Keratinocyte (primary cell): ENCODE results near the gene CLK3. TPM values are rescaled to one million over a fixed set of nuclear protein-coding genes. Genes with fewer than 3 reads are reported as not detected.

Experiments used
- DNase-seq: peaks from one replicate; pipeline ENCODE4 v3.0.0-alpha.2; 2011; ENCODE audit warnings: low read depth, missing footprints, low spot score
- FAIRE-seq: peaks from 2 replicates; lab custom pipeline; 2011; peaks lifted over from hg19 to GRCh38; lab: Jason Lieb, UNC
- H2AFZ ChIP-seq: 2 replicates; pipeline ENCODE4 v1.6.0; 2012; ENCODE audit warnings: low read length, control low read depth, inconsistent platforms; ENCODE audit not compliant: control insufficient read depth
- H3K27ac ChIP-seq: 2 replicates; pipeline ENCODE4 v1.5.1; 2011; ENCODE audit warnings: low read length; ENCODE audit not compliant: control insufficient read depth, insufficient read depth
- H3K27me3 ChIP-seq: 3 replicates; pipeline ENCODE4 v1.6.0; 2011; ENCODE audit warnings: low read length; ENCODE audit not compliant: control insufficient read depth, insufficient read depth; ENCODE audit errors: extremely low read depth
- H3K36me3 ChIP-seq, 2 experiments: 2 replicates in 1 of 2; 3 replicates in 1 of 2; pipeline ENCODE4 v1.5.1; 2011; ENCODE audit warnings: low read length in 2 of 2, mild to moderate bottlenecking in 1 of 2; ENCODE audit not compliant: control insufficient read depth in 2 of 2, insufficient read depth in 2 of 2; ENCODE audit errors: extremely low read depth in 1 of 2
- H3K4me1 ChIP-seq: 3 replicates; pipeline ENCODE4 v1.5.1; 2011; ENCODE audit warnings: low read length; ENCODE audit not compliant: control insufficient read depth, insufficient read depth; ENCODE audit errors: extremely low read depth
- H3K4me2 ChIP-seq: 3 replicates; pipeline ENCODE4 v1.6.0; 2011; ENCODE audit warnings: low read depth, low read length; ENCODE audit not compliant: control insufficient read depth, insufficient read depth; ENCODE audit errors: extremely low read depth
- H3K4me3 ChIP-seq, 3 experiments: fragments of 200-600 bp in 1 of 3; sonication (generic) in 1 of 3; 2 replicates in 2 of 3; 3 replicates in 1 of 3; pipeline ENCODE4 v1.5.1; 2011 to 2016; ENCODE audit warnings: low read length in 3 of 3, mild to moderate bottlenecking in 3 of 3, control low read depth in 2 of 3, inconsistent platforms in 1 of 3, low read depth in 1 of 3, mixed read lengths in 1 of 3, mixed run types in 1 of 3, moderate library complexity in 1 of 3; ENCODE audit not compliant: control insufficient read depth in 2 of 3, insufficient read depth in 2 of 3; ENCODE audit errors: extremely low read depth in 1 of 3
- H3K79me2 ChIP-seq: 2 replicates; pipeline ENCODE4 v1.6.0; 2012; ENCODE audit warnings: low read length; ENCODE audit not compliant: control insufficient read depth, insufficient read depth
- H3K9ac ChIP-seq: 3 replicates; pipeline ENCODE4 v1.6.0; 2011; ENCODE audit warnings: low read length; ENCODE audit not compliant: control insufficient read depth, insufficient read depth; ENCODE audit errors: extremely low read depth
- H3K9me1 ChIP-seq: 3 replicates; pipeline ENCODE4 v1.6.0; 2011; ENCODE audit warnings: low read length; ENCODE audit not compliant: control insufficient read depth, insufficient read depth; ENCODE audit errors: extremely low read depth
- H3K9me3 ChIP-seq: 2 replicates; pipeline ENCODE4 v1.5.1; 2012; ENCODE audit warnings: low read depth, low read length; ENCODE audit not compliant: control insufficient read depth
- H4K20me1 ChIP-seq: 3 replicates; pipeline ENCODE4 v1.6.0; 2011; ENCODE audit warnings: low read length; ENCODE audit not compliant: control insufficient read depth, insufficient read depth; ENCODE audit errors: extremely low read depth
- EZH2 ChIP-seq: IDR thresholded peaks from one replicate; pipeline ENCODE4 v1.6.1; 2012; ENCODE audit warnings: inconsistent platforms, mild to moderate bottlenecking, low read length, moderate library complexity
- dilution Hi-C: fragments of 300-500 bp; cut with MboI; formaldehyde crosslinking; loops from one replicate; pipeline ENCODE4 v1.7.0; 2020; ENCODE audit warnings: low sequenced_read_pairs; ENCODE audit not compliant: extremely low pct_ligation_motif_present
- polyA plus RNA-seq, 5 experiments: library from polyadenylated mRNA; depleted of rRNA in 3 of 5; stranded (reverse) in 3 of 5; stranded (forward) in 1 of 5; unstranded in 1 of 5; fragments of >200 nt; gene quantifications; 1 replicate in 1 of 5; 2 replicates in 3 of 5; 3 replicates in 1 of 5; pipeline versions ENCODE4 v1.2.1 to v1.2.3, GENCODE V29; 2011 to 2012; ENCODE audit warnings: missing spikeins in 2 of 5, low read depth in 1 of 5, low replicate concordance in 1 of 5
- TF ChIP-seq, protein P1 (sequence below), 3 experiments: IDR thresholded peaks in 1 of 3; conservative IDR thresholded peaks in 1 of 3; optimal IDR thresholded peaks in 1 of 3; 2 replicates in 2 of 3; 3 replicates in 1 of 3; pipeline versions ENCODE3 to v1.5.1; 2011; ENCODE audit warnings: low read length in 3 of 3, mild to moderate bottlenecking in 3 of 3, moderate library complexity in 2 of 3, control low read depth in 1 of 3, inconsistent platforms in 1 of 3; ENCODE audit not compliant: insufficient read depth in 2 of 3; ENCODE audit errors: extremely low read depth in 1 of 3

The CLK3 gene
- polyA plus RNA-seq, 1 donor (not counting 4 experiments of a cell fraction or from before 2014, with no cell fraction given) = 61.2 TPM

DNA sequence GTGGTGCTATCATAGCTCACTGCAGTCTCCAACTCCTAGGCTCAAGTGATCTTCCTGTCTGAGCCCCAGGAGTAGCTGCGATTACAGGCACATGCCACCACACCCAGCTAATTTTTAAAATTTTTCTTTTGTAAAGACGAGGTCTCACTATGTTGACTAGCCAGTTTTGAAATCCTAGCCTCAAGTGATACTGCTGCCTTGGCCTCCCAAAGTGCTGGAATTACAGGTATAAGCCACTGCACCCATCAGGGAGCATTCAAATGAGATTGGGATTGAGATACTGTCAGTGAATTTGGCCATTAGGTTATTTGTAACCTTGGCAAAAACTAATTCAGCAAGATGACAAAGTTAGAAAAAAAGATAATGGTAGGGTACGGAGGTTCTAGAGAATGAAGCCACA is 58.5 kb downstream of the CLK3 start:
- H3K27ac ChIP-seq = no peak overlapping the region
- TF ChIP-seq EZH2 = no peak
- TF ChIP-seq, protein P1, sequence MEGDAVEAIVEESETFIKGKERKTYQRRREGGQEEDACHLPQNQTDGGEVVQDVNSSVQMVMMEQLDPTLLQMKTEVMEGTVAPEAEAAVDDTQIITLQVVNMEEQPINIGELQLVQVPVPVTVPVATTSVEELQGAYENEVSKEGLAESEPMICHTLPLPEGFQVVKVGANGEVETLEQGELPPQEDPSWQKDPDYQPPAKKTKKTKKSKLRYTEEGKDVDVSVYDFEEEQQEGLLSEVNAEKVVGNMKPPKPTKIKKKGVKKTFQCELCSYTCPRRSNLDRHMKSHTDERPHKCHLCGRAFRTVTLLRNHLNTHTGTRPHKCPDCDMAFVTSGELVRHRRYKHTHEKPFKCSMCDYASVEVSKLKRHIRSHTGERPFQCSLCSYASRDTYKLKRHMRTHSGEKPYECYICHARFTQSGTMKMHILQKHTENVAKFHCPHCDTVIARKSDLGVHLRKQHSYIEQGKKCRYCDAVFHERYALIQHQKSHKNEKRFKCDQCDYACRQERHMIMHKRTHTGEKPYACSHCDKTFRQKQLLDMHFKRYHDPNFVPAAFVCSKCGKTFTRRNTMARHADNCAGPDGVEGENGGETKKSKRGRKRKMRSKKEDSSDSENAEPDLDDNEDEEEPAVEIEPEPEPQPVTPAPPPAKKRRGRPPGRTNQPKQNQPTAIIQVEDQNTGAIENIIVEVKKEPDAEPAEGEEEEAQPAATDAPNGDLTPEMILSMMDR (optimal IDR thresholded peaks at IDR 0.05 in 1 of 3, IDR thresholded peaks at IDR 0.05 in 1 of 3, conservative IDR thresholded peaks at IDR 0.05 in 1 of 3; ENCODE audit: extremely low read depth in 1 of 3, insufficient read depth in 2 of 3, low read length in 3 of 3) = no peak
- dilution Hi-C loops = no loop called here
- H3K27me3 ChIP-seq = no peaks in the 10 kb centered on the region
- no peak overlapping the region for H3K9ac ChIP-seq
- H3K9me3 ChIP-seq = no peaks in the 10 kb centered on the region
- H3K4me1 ChIP-seq = no peaks in the 10 kb centered on the region
- FAIRE-seq (no peak), DNase-seq (no peak)
- no peaks in the 10 kb centered on the region for H3K9me1 ChIP-seq
- H3K4me2 ChIP-seq = no peak overlapping the region
- H4K20me1 ChIP-seq = no peaks in the 10 kb centered on the region
- H3K4me3 ChIP-seq = no peak overlapping the region
- peaks cover 4 to 12% of the 10 kb centered on the region in 2 experiments for H3K36me3 ChIP-seq
- no peak overlapping the region for H2AFZ ChIP-seq
- H3K79me2 ChIP-seq = peaks cover 18% of the 10 kb centered on the region

DNA sequence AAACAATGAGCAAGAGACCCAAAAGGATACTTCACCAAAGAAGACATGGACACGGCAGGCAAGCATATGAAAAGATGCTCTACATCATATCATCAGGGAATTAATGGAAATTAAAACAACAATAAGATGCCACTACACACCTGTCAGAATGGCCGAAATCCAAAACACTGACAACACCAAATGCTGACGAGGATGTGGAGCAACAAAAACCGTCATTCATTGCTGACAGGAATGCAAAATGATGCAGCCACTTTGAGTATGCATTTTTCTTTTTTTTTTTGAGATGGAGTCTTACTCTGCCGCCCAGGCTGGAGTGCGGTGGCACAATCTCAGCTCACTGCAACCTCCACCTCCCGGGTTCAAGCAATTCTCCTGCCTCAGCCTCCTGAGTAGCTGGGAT is 61.2 kb downstream of the CLK3 start:
- Histone ChIP-seq H2AFZ (no peak overlapping the region), H3K4me2 (no peak overlapping the region), H3K4me1 (no peaks in the 10 kb centered on the region), H4K20me1 (no peaks in the 10 kb centered on the region), H3K27me3 (no peaks in the 10 kb centered on the region), H3K9ac (no peak overlapping the region), H3K9me1 (no peaks in the 10 kb centered on the region), H3K79me2 (peaks cover 30% of the 10 kb centered on the region), H3K9me3 (no peaks in the 10 kb centered on the region), H3K36me3 (peaks cover 0 to 7% of the 10 kb centered on the region in 2 experiments), H3K4me3 (no peak overlapping the region), H3K27ac (no peak overlapping the region)
- FAIRE-seq (no peak), DNase-seq (no peak)
- TF ChIP-seq, protein P1 (optimal IDR thresholded peaks at IDR 0.05 in 1 of 3, IDR thresholded peaks at IDR 0.05 in 1 of 3, conservative IDR thresholded peaks at IDR 0.05 in 1 of 3; ENCODE audit: extremely low read depth in 1 of 3, insufficient read depth in 2 of 3, low read length in 3 of 3) = no peak
- no peak for TF ChIP-seq EZH2
- dilution Hi-C loops = no loop called here

Other genes with a start within 250 kb of the CLK3 start
- gene CYP11A1, start 248.2 kb upstream of the CLK3 start, polyA plus RNA-seq = 0.27 TPM in 1 of 3 replicates, not detected in the others
- gene SEMA7A, start 181.9 kb upstream of the CLK3 start, polyA plus RNA-seq = 8.0 to 15.5 TPM (median 8.1 TPM) in 3 replicates
- 43.4 to 48.9 TPM (median 45.8 TPM) in 3 replicates for gene UBL7, start 154.7 kb upstream of the CLK3 start, polyA plus RNA-seq
- gene ARID3B, start 74.6 kb upstream of the CLK3 start, polyA plus RNA-seq = 3.6 to 3.7 TPM (median 3.6 TPM) in 3 replicates
- gene EDC3, start 80.2 kb downstream of the CLK3 start, polyA plus RNA-seq = 33.6 to 45.4 TPM (median 38.1 TPM) in 3 replicates
- 3.1 to 23.4 TPM (median 4.8 TPM) in 3 replicates for gene CYP1A1, start 109.7 kb downstream of the CLK3 start, polyA plus RNA-seq
- gene CYP1A2, start 133.0 kb downstream of the CLK3 start, polyA plus RNA-seq = 0.04 to 0.09 TPM in 2 of 3 replicates, not detected in the other
- gene CSK, start 166.2 kb downstream of the CLK3 start, polyA plus RNA-seq = 14.9 to 41.5 TPM (median 17.2 TPM) in 3 replicates
- not detected in 3 replicates for gene LMAN1L, start 197.0 kb downstream of the CLK3 start, polyA plus RNA-seq
- gene CPLX3, start 210.8 kb downstream of the CLK3 start, polyA plus RNA-seq = 0.03 TPM in 1 of 3 replicates, not detected in the others
- gene ULK3, start 227.3 kb downstream of the CLK3 start, polyA plus RNA-seq = 12.0 to 26.4 TPM (median 16.5 TPM) in 3 replicates